Medulla oblongata (tissue), 1 donor: ENCODE results near the gene BDKRB2.
"Not testable (repeated sequence)": the region's sequence is repeated elsewhere in the genome, so short reads cannot be mapped to it uniquely, and the experiment has no call there.

Experiments used
- DNase-seq: peaks from one replicate; pipeline ENCODE4 v3.0.0-alpha.2; 2015; ENCODE audit errors: extremely low spot score

BDKRB2 gene

GRCh38 chr14:96224480-96225096 is 19.9 kb downstream of the BDKRB2 start:
- DNase-seq, result no peak

GRCh38 chr14:96225213-96225612 is 20.6 kb downstream of the BDKRB2 start:
- no peak for DNase-seq

GRCh38 chr14:96225745-96226151 is 21.1 kb downstream of the BDKRB2 start:
- no peak for DNase-seq

GRCh38 chr14:96227428-96227827 is 22.8 kb downstream of the BDKRB2 start:
- DNase-seq, result no peak

GRCh38 chr14:96229315-96229714 is 24.7 kb downstream of the BDKRB2 start:
- DNase-seq, result no peak

GRCh38 chr14:96231056-96231455 is 26.4 kb downstream of the BDKRB2 start:
- no peak for DNase-seq

- no peak for DNase-seq
These were observed 27.0 kb downstream of the BDKRB2 start for GRCh38 chr14:96231526-96232130.

- no peak for DNase-seq
These were observed 27.9 kb downstream of the BDKRB2 start for GRCh38 chr14:96232506-96232905.

GRCh38 chr14:96233661-96234060 is 29.0 kb downstream of the BDKRB2 start:
- DNase-seq, result no peak

GRCh38 chr14:96235426-96235825 is 30.8 kb downstream of the BDKRB2 start:
- DNase-seq, result no peak

GRCh38 chr14:96237641-96238040 is 33.0 kb downstream of the BDKRB2 start:
- no peak for DNase-seq

GRCh38 chr14:96238676-96239265 is 34.1 kb downstream of the BDKRB2 start:
- no peak for DNase-seq

- no peak for DNase-seq
These were observed 35.1 kb downstream of the BDKRB2 start for GRCh38 chr14:96239711-96240141.

- DNase-seq, result no peak
These were observed 36.0 kb downstream of the BDKRB2 start for GRCh38 chr14:96240641-96241040.

GRCh38 chr14:96242126-96242525 is 37.5 kb downstream of the BDKRB2 start:
- no peak for DNase-seq

- DNase-seq, result peak; percentile 7
These were observed 39.1 kb downstream of the BDKRB2 start for GRCh38 chr14:96243785-96244184.

GRCh38 chr14:96245074-96245473 is 40.4 kb downstream of the BDKRB2 start:
- DNase-seq, result not testable (repeated sequence)

- no peak for DNase-seq
These were observed 41.3 kb downstream of the BDKRB2 start for GRCh38 chr14:96245710-96246538.

GRCh38 chr14:96246539-96246847 is 41.9 kb downstream of the BDKRB2 start:
- no peak for DNase-seq

- no peak for DNase-seq
These were observed 42.4 kb downstream of the BDKRB2 start for GRCh38 chr14:96247031-96247430.

GRCh38 chr14:96249029-96249428 is 44.4 kb downstream of the BDKRB2 start:
- no peak for DNase-seq

GRCh38 chr14:96250485-96250884 is 45.8 kb downstream of the BDKRB2 start:
- no peak for DNase-seq
